ENCODE measurements around the gene RGS6. TPM values are rescaled to one million over a fixed set of nuclear protein-coding genes. Genes with fewer than 3 reads are reported as not detected.

Gene RGS6
- total and polyA plus RNA-seq, 2 of the 4 experiments (the other 2 are of a cell fraction), result not detected

DNA sequence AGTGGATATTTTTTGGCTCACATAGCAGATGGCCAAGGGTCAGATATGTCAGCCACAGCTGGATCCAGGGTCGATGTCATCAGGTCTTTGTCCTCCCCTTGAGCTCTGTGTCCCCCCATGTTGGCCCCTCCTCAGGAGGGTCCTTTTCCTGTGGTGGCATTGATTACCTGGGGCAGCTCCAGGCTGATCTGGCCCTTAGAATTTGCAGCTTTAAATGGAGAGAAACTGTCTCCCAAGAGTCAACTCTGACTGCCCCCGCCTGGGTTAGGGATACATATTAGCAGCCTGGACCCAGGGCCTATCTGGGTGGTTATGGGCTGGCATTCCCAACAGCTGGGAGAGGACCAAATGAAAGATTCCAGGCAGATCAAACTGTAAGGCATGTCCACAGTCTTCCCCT lies 330.5 kb downstream of the RGS6 start:
- no peaks in the 10 kb centered on the region for H3K79me1 ChIP-seq (ENCODE audit: low read depth in 1 of 2, low read length in 2 of 2)
- no peaks in the 10 kb centered on the region for H3K36me3 ChIP-seq (ENCODE audit: control insufficient read depth, insufficient read depth, low read length)
- no peak overlapping the region for H3K4me3 ChIP-seq (ENCODE audit: insufficient read depth, low read depth, low read length)
- no peak overlapping the region for H4K8ac ChIP-seq (ENCODE audit: low read depth in 2 of 2, low read length in 2 of 2)
- no peak overlapping the region for H2BK120ac ChIP-seq (ENCODE audit: low read depth, low read length)
- no peak overlapping the region for H2AFZ ChIP-seq (replicated peaks; ENCODE audit: low read length, poor library complexity)
- H2BK20ac ChIP-seq (ENCODE audit: low read depth, low read length), result no peak overlapping the region
- H3K27ac ChIP-seq (ENCODE audit: insufficient read depth, low read length), result no peak overlapping the region
- in situ Hi-C loops (cut with MboI; ENCODE audit: low sequenced_read_pairs), result no loop called here
- intact Hi-C loops (cut with micrococcal nuclease), result no loop called here
- no peak overlapping the region for H2AK9ac ChIP-seq (replicated peaks; ENCODE audit: low read depth, low read length, poor library complexity)
- H2BK5ac ChIP-seq (ENCODE audit: low read depth, low read length, poor library complexity, severe bottlenecking), result no peak overlapping the region
- no peaks in the 10 kb centered on the region for H4K20me1 ChIP-seq (ENCODE audit: insufficient read depth, low read length)
- no peak overlapping the region for H3K56ac ChIP-seq (ENCODE audit: extremely low read depth, insufficient read depth, low read length)
- H3K4ac ChIP-seq (ENCODE audit: low read depth, low read length), result no peak overlapping the region
- CTCF ChIA-PET, result no interaction called here
- TF ChIP-seq RCOR1 (IDR thresholded peaks at IDR 0.05; ENCODE audit: insufficient replicate concordance, low read length) (no peak), MAZ (IDR thresholded peaks at IDR 0.05; ENCODE audit: borderline replicate concordance, low read depth, low read length) (no peak), RAD21 (IDR thresholded peaks at IDR 0.05; ENCODE audit: low read length) (no peak)
- TF ChIP-seq, protein P1, sequence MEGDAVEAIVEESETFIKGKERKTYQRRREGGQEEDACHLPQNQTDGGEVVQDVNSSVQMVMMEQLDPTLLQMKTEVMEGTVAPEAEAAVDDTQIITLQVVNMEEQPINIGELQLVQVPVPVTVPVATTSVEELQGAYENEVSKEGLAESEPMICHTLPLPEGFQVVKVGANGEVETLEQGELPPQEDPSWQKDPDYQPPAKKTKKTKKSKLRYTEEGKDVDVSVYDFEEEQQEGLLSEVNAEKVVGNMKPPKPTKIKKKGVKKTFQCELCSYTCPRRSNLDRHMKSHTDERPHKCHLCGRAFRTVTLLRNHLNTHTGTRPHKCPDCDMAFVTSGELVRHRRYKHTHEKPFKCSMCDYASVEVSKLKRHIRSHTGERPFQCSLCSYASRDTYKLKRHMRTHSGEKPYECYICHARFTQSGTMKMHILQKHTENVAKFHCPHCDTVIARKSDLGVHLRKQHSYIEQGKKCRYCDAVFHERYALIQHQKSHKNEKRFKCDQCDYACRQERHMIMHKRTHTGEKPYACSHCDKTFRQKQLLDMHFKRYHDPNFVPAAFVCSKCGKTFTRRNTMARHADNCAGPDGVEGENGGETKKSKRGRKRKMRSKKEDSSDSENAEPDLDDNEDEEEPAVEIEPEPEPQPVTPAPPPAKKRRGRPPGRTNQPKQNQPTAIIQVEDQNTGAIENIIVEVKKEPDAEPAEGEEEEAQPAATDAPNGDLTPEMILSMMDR (conservative IDR thresholded peaks at IDR 0.05; ENCODE audit: low read depth, low read length), result no peak
- TF ChIP-seq, protein P2, sequence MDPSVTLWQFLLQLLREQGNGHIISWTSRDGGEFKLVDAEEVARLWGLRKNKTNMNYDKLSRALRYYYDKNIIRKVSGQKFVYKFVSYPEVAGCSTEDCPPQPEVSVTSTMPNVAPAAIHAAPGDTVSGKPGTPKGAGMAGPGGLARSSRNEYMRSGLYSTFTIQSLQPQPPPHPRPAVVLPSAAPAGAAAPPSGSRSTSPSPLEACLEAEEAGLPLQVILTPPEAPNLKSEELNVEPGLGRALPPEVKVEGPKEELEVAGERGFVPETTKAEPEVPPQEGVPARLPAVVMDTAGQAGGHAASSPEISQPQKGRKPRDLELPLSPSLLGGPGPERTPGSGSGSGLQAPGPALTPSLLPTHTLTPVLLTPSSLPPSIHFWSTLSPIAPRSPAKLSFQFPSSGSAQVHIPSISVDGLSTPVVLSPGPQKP (IDR thresholded peaks at IDR 0.05; ENCODE audit: borderline replicate concordance, low read depth, low read length), result no peak
- DNase-seq (no peak), ATAC-seq (ENCODE audit: low read depth) (no peak)
- H3K4me1 ChIP-seq (ENCODE audit: control insufficient read depth, insufficient read depth, low read length), result no peaks in the 10 kb centered on the region
- POLR2A ChIA-PET (ENCODE audit: unreplicated experiment), result no interaction called here
- no peaks in the 10 kb centered on the region for H3K27me3 ChIP-seq (ENCODE audit: control insufficient read depth, insufficient read depth, low read length)
- dilution Hi-C loops (cut with HindIII; ENCODE audit: low sequenced_read_pairs, unreplicated experiment), result no loop called here
- no peak overlapping the region for H2AK5ac ChIP-seq (ENCODE audit: low read depth, low read length)
- no peak overlapping the region for H3K9ac ChIP-seq (ENCODE audit: low read depth, low read length)
- no CpG with 5 or more reads among the region's 2 CpGs for WGBS, 2 experiments (ENCODE audit: extremely low coverage in 2 of 2, insufficient read length in 1 of 2)
- H3K9me3 ChIP-seq (ENCODE audit: control insufficient read depth, insufficient read depth, low read length), result no peaks in the 10 kb centered on the region
- no peak overlapping the region for H3K14ac ChIP-seq (replicated peaks; ENCODE audit: low read depth, low read length)
- no peaks in the 10 kb centered on the region for H3K9me1 ChIP-seq (ENCODE audit: insufficient read depth, low read length)
- H3K18ac ChIP-seq (ENCODE audit: low read depth, low read length), result no peak overlapping the region
- no peak overlapping the region for H2BK15ac ChIP-seq (ENCODE audit: low read depth, low read length)
- H4K5ac ChIP-seq (ENCODE audit: low read depth, low read length), result no peak overlapping the region
- H3K4me2 ChIP-seq (ENCODE audit: low read depth, low read length), result no peak overlapping the region
- no peak overlapping the region for H3K23ac ChIP-seq (ENCODE audit: low read depth, low read length)
- no peak overlapping the region for H4K91ac ChIP-seq (ENCODE audit: insufficient read depth, low read depth, low read length)
- BruUV-seq (replicated peaks), result no TSS peak
